ENCODE data around the gene NPHP1. TPM values are rescaled to one million over a fixed set of nuclear protein-coding genes. Genes with fewer than 3 reads are reported as not detected.
"Not testable (repeated sequence)": the region's sequence is repeated elsewhere in the genome, so short reads cannot be mapped to it uniquely, and the experiment has no call there.

The NPHP1 gene
- total RNA-seq, 2 experiments from 2014 or later, result 1.3 to 1.4 TPM

DNA sequence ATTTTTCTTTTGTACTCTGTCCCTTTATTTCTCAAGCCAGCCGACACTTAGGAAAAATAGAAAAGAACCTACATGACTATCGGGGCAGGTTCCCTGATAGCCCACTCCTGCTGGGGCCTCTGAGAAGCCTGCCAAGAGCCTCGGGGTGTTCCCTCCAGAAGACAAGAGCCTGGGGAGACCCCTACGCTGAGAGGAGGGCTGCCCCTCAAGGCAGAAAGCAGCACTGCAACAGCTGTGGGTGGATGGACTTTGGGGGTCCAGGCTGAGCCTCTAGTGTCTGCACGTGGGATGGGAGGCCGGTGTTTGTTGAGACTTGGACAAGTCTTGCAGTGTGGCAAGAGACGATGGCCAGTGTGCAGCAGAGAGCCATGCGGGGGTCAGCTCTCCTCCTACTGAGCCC lies 121.7 kb downstream of the NPHP1 start:
- DNase-seq; H3K27ac Mint-ChIP-seq; CTCF ChIA-PET; H3K36me3 Mint-ChIP-seq (ENCODE audit: low read depth); H3K4me3 Mint-ChIP-seq; ATAC-seq; POLR2A ChIA-PET; H3K27me3 Mint-ChIP-seq; H3K9me3 Mint-ChIP-seq; H3K4me1 Mint-ChIP-seq (ENCODE audit: low read depth); intact Hi-C loops (cut with micrococcal nuclease): not testable (repeated sequence)

GRCh38 chr2:110078104-110078503 lies 126.7 kb downstream of the NPHP1 start:
- H3K36me3 Mint-ChIP-seq (ENCODE audit: low read depth); intact Hi-C loops (cut with micrococcal nuclease); DNase-seq; H3K27me3 Mint-ChIP-seq; H3K9me3 Mint-ChIP-seq; ATAC-seq; H3K4me1 Mint-ChIP-seq (ENCODE audit: low read depth); POLR2A ChIA-PET; H3K27ac Mint-ChIP-seq; CTCF ChIA-PET; H3K4me3 Mint-ChIP-seq: not testable (repeated sequence)

- H3K36me3 Mint-ChIP-seq (ENCODE audit: low read depth); H3K4me1 Mint-ChIP-seq (ENCODE audit: low read depth); H3K9me3 Mint-ChIP-seq; ATAC-seq; DNase-seq; H3K27ac Mint-ChIP-seq; intact Hi-C loops (cut with micrococcal nuclease); POLR2A ChIA-PET; CTCF ChIA-PET; H3K27me3 Mint-ChIP-seq; H3K4me3 Mint-ChIP-seq: not testable (repeated sequence)
These were observed 128.9 kb downstream of the NPHP1 start for GRCh38 chr2:110075896-110076295.

Small RNA genes within 50 kb of the gene (microRNA-seq; reads per million reads assigned to microRNA genes)
- gene MIR4436B1 (ENCODE audit: borderline microRNAs expressed, borderline replicate concordance), result not detected

Other genes starting within 250 kb of the NPHP1 start
- gene MALL, start 89.2 kb downstream of the NPHP1 start, total RNA-seq, result not detected
- gene MTLN, start 7.5 kb upstream of the NPHP1 start, total RNA-seq, result 10 to 100 TPM; 80.2 to 92.1 TPM

Measured in activated CD8-positive, alpha-beta T cell treated with anti-CD3 and anti-CD28 coated beads for 36 hours (primary cell).